Smooth muscle cell of bladder (primary cell): ENCODE data around the gene USP17L13. TPM values are rescaled to one million over a fixed set of nuclear protein-coding genes. Genes with fewer than 3 reads are reported as not detected.

Experiments
- total RNA-seq: library from RNA; depleted of rRNA; stranded (reverse); fragments of >200 nt; gene quantifications from 2 replicates; pipeline ENCODE4 v1.2.3, GENCODE V29; 2014

USP17L13 gene
- total RNA-seq, result not detected in 2 replicates

GRCh38 chr4:9224596-9224995, at the start of gene USP17L13:
Gene USP17L13, plus strand, starts transcription at chr4:9224896. Its CDS starts 0 bp downstream, at chr4:9224896.

GRCh38 chr4:9210357-9210756, 14.3 kb upstream of the USP17L13 start, which contains the start of gene USP17L10:
Gene USP17L10, plus strand, starts transcription at chr4:9210657. Its CDS starts 0 bp downstream, at chr4:9210657.

GRCh38 chr4:9215105-9215504, 9.6 kb upstream of the USP17L13 start, which contains the start of gene USP17L11:
Gene USP17L11, plus strand, starts transcription at chr4:9215405. Its CDS starts 0 bp downstream, at chr4:9215405.

GRCh38 chr4:9219852-9220251, 4.8 kb upstream of the USP17L13 start, which contains the start of gene USP17L12:
Gene USP17L12, plus strand, starts transcription at chr4:9220152. Its CDS starts 0 bp downstream, at chr4:9220152.

GRCh38 chr4:9234085-9234484, 9.4 kb downstream of the USP17L13 start, which contains the start of gene USP17L15:
Gene USP17L15, plus strand, starts transcription at chr4:9234385. Its CDS starts 0 bp downstream, at chr4:9234385.

GRCh38 chr4:9243579-9243978, 18.9 kb downstream of the USP17L13 start, which contains the start of gene USP17L17:
Gene USP17L17, plus strand, starts transcription at chr4:9243879. Its CDS starts 0 bp downstream, at chr4:9243879.

GRCh38 chr4:9247953-9248680, 23.4 kb downstream of the USP17L13 start, which contains the start of gene USP17L18:
Gene USP17L18, plus strand, starts transcription at chr4:9248630. Its CDS starts 0 bp downstream, at chr4:9248630.

GRCh38 chr4:9253078-9253477, 28.4 kb downstream of the USP17L13 start, which contains the start of gene USP17L19:
Gene USP17L19, plus strand, starts transcription at chr4:9253378. Its CDS starts 0 bp downstream, at chr4:9253378.

GRCh38 chr4:9257824-9258223, 33.1 kb downstream of the USP17L13 start, which contains the start of gene USP17L20:
Gene USP17L20, plus strand, starts transcription at chr4:9258124. Its CDS starts 0 bp downstream, at chr4:9258124.

GRCh38 chr4:9262572-9262971, 37.9 kb downstream of the USP17L13 start, which contains the start of gene USP17L21:
Gene USP17L21, plus strand, starts transcription at chr4:9262872. Its CDS starts 0 bp downstream, at chr4:9262872.

GRCh38 chr4:9267319-9267718, 42.6 kb downstream of the USP17L13 start, which contains the start of gene USP17L22:
Gene USP17L22, plus strand, starts transcription at chr4:9267619. Its CDS starts 0 bp downstream, at chr4:9267619.

Other genes with a start within 250 kb of the USP17L13 start
- not detected in 2 replicates for gene FAM90A26, start 54.5 kb upstream of the USP17L13 start, total RNA-seq
- gene USP17L10, start 14.2 kb upstream of the USP17L13 start, total RNA-seq, result not detected in 2 replicates
- under 0.01 TPM in 1 of 2 replicates, not detected in the other for gene USP17L11, start 9.5 kb upstream of the USP17L13 start, total RNA-seq
- gene USP17L12, start 4.7 kb upstream of the USP17L13 start, total RNA-seq, result not detected in 2 replicates
- not detected in 2 replicates for gene USP17L15, start 9.5 kb downstream of the USP17L13 start, total RNA-seq
- gene USP17L17, start 19.0 kb downstream of the USP17L13 start, total RNA-seq, result not detected in 2 replicates
- not detected in 2 replicates for gene USP17L18, start 23.7 kb downstream of the USP17L13 start, total RNA-seq
- not detected in 2 replicates for gene USP17L19, start 28.5 kb downstream of the USP17L13 start, total RNA-seq
- not detected in 2 replicates for gene USP17L20, start 33.2 kb downstream of the USP17L13 start, total RNA-seq
- not detected in 2 replicates for gene USP17L21, start 38.0 kb downstream of the USP17L13 start, total RNA-seq
- gene USP17L22, start 42.7 kb downstream of the USP17L13 start, total RNA-seq, result not detected in 2 replicates
- not detected in 2 replicates for gene USP17L24, start 100.3 kb downstream of the USP17L13 start, total RNA-seq
- not detected in 2 replicates for gene USP17L25, start 105.0 kb downstream of the USP17L13 start, total RNA-seq
- not detected in 2 replicates for gene USP17L26, start 109.8 kb downstream of the USP17L13 start, total RNA-seq
- gene USP17L5, start 114.5 kb downstream of the USP17L13 start, total RNA-seq, result not detected in 2 replicates
- gene USP17L27, start 119.3 kb downstream of the USP17L13 start, total RNA-seq, result not detected in 2 replicates
- gene USP17L28, start 124.0 kb downstream of the USP17L13 start, total RNA-seq, result not detected in 2 replicates
- not detected in 2 replicates for gene USP17L29, start 128.7 kb downstream of the USP17L13 start, total RNA-seq
- gene USP17L30, start 138.2 kb downstream of the USP17L13 start, total RNA-seq, result not detected in 2 replicates
- gene DEFB131A, start 219.5 kb downstream of the USP17L13 start, total RNA-seq, result not detected in 2 replicates